CD8-positive, alpha-beta memory T cell (primary cell): ENCODE data around the gene BRPF1. TPM values are rescaled to one million over a fixed set of nuclear protein-coding genes. Genes with fewer than 3 reads are reported as not detected.
A peak's percentile ranks its signal among the peaks of the same experiment; 100 is the strongest.

Source experiments
- CTCF ChIA-PET: fragments of 350-600 bp; sonication (Branson Sonifier 250); formaldehyde crosslinking; loops from one replicate; lab custom pipeline; 2021; ENCODE audit warnings: antibody characterized with exemption; lab: Charles Lee
- POLR2A ChIA-PET: fragments of 350-600 bp; sonication (Branson Sonifier 250); formaldehyde crosslinking; loops from one replicate; lab custom pipeline; 2021; ENCODE audit warnings: antibody characterized with exemption; lab: Charles Lee
- DNase-seq, 5 donors: peaks; one replicate each; pipeline versions ENCODE4 v3.0.0 to v3.0.0-alpha.2; 2020 to 2022; ENCODE audit warnings: mixed read lengths in 1 of 5
- H3K27ac ChIP-seq: one replicate; pipeline ENCODE4 v1.7.0; 2013; ENCODE audit warnings: low read depth, mild to moderate bottlenecking, low read length, moderate library complexity
- H3K27me3 ChIP-seq: 2 replicates; pipeline ENCODE4 v1.7.0; 2013; ENCODE audit warnings: low read length, mild to moderate bottlenecking; ENCODE audit not compliant: insufficient read depth, poor library complexity, severe bottlenecking
- H3K36me3 ChIP-seq: 2 replicates; pipeline ENCODE4 v1.7.0; 2013; ENCODE audit warnings: mild to moderate bottlenecking, low read length, moderate library complexity; ENCODE audit not compliant: insufficient read depth
- H3K4me1 ChIP-seq: 2 replicates; pipeline ENCODE4 v1.7.0; 2013; ENCODE audit warnings: mild to moderate bottlenecking, low read length, moderate library complexity; ENCODE audit not compliant: insufficient read depth
- H3K4me3 ChIP-seq: 2 replicates; pipeline ENCODE4 v1.7.0; 2013; ENCODE audit warnings: mild to moderate bottlenecking, low read length
- H3K9me3 ChIP-seq: 2 replicates; pipeline ENCODE4 v1.7.0; 2013; ENCODE audit warnings: mild to moderate bottlenecking, low read length
- H3K27ac Mint-ChIP-seq, 8 donors: one replicate each; pipeline ENCODE4 v1.8.0; 2020 to 2021; ENCODE audit warnings: mixed read lengths in 8 of 8, mild to moderate bottlenecking in 6 of 8, inconsistent platforms in 3 of 8, moderate library complexity in 3 of 8
- H3K27me3 Mint-ChIP-seq, 2 donors: one replicate each; pipeline ENCODE4 v1.8.0; 2020 to 2021; ENCODE audit warnings: mixed read lengths in 2 of 2, mild to moderate bottlenecking in 1 of 2, moderate library complexity in 1 of 2
- H3K36me3 Mint-ChIP-seq, 3 donors: one replicate each; pipeline ENCODE4 v1.8.0; 2020 to 2021; ENCODE audit warnings: mixed read lengths in 3 of 3, inconsistent platforms in 1 of 3, mild to moderate bottlenecking in 1 of 3
- H3K4me1 Mint-ChIP-seq, 3 donors: one replicate each; pipeline ENCODE4 v1.8.0; 2020 to 2021; ENCODE audit warnings: mixed read lengths in 3 of 3, inconsistent platforms in 1 of 3, mild to moderate bottlenecking in 1 of 3
- H3K4me3 Mint-ChIP-seq, 7 donors: one replicate each; pipeline ENCODE4 v1.8.0; 2020 to 2021; ENCODE audit warnings: mixed read lengths in 7 of 7, mild to moderate bottlenecking in 6 of 7, moderate library complexity in 4 of 7, inconsistent platforms in 2 of 7
- H3K9me3 Mint-ChIP-seq, 5 donors: one replicate each; pipeline ENCODE4 v1.8.0; 2020 to 2022; ENCODE audit warnings: mixed read lengths in 5 of 5, mild to moderate bottlenecking in 3 of 5, moderate library complexity in 2 of 5, inconsistent platforms in 1 of 5
- polyA plus RNA-seq: library from polyadenylated mRNA; unstranded; fragments of 300-500 nt; fragmentation: Illumina TruSeq; gene quantifications from one replicate; pipeline ENCODE4 v1.2.3, GENCODE V29; 2021
- total RNA-seq, 2 experiments: library from RNA; stranded (reverse); gene quantifications; one replicate each; pipeline ENCODE4 v1.2.3, GENCODE V29; 2021

BRPF1 gene
- total RNA-seq = 10 to 100 TPM; 46.8 to 50.2 TPM
- polyA plus RNA-seq = 27.0 TPM

GRCh38 chr3:9731206-9732079, at the start of gene BRPF1:
Gene BRPF1, plus strand, starts transcription at chr3:9731735. Its CDS starts 2,406 bp downstream, at chr3:9734141.
- Mint-ChIP-seq H3K36me3 (peaks cover 2 to 36% (median 5%) of the 10 kb centered on the region in 3 donors), H3K9me3 (no peaks in the 10 kb centered on the region), H3K27me3 (no peaks in the 10 kb centered on the region), H3K4me3 (peak within 1 kb of the TSS; percentile 87 to 98 (median 95)), H3K27ac (peak within 1 kb of the TSS; percentile 80 to 99 (median 97)), H3K4me1 (peaks cover 51 to 71% (median 65%) of the 10 kb centered on the region in 3 donors)
- no peaks in the 10 kb centered on the region for H3K9me3 ChIP-seq
- POLR2A ChIA-PET = interaction anchor here (0.7 to 3.5 kb wide), 10 partner anchors 9 to 335 kb away, joined by 3 to 28 read pairs (median 5); partner anchors contain the start of genes ARPC4, CRELD1, MTMR14 and OGG1
- H3K27me3 ChIP-seq = no peaks in the 10 kb centered on the region
- peaks cover 42% of the 10 kb centered on the region for H3K4me1 ChIP-seq
- H3K36me3 ChIP-seq = peaks cover 5% of the 10 kb centered on the region
- peak within 1 kb of the TSS; percentile 85 for H3K27ac ChIP-seq
- CTCF ChIA-PET = interaction anchor here (0.7 to 2.9 kb wide), 6 partner anchors 9 to 369 kb away, joined by 3 to 19 read pairs (median 4); partner anchors contain the start of genes CRELD1 and THUMPD3
- H3K4me3 ChIP-seq = peak within 1 kb of the TSS; percentile 80
- peak; percentile 96 to 100 (median 99) for DNase-seq

DNA sequence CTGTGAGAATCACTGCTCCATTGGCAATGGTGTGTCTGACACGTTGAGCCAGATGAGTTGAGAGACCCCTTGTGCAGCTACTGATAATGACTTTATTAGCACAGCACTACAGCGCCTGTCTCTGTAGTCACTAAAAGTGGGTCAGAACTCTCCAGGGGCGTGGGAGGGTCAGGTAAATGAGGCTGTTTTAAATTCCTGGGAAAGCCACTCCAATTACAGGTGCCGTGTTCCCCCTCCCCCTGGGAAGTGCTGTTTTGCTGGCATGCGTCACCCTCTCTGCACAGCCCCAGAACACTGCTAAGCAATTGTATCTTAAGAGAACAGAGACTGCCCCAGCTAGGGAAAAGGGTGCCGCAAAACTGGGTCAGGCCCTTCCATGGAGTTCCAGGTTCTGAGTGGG, 49.4 kb upstream of the BRPF1 start:
- no peak overlapping the region for H3K27ac ChIP-seq
- H3K9me3 ChIP-seq = no peaks in the 10 kb centered on the region
- no peak overlapping the region for H3K4me3 ChIP-seq
- Mint-ChIP-seq H3K27ac (no peak overlapping the region), H3K27me3 (no peaks in the 10 kb centered on the region), H3K4me1 (no peaks in the 10 kb centered on the region), H3K4me3 (no peak overlapping the region), H3K9me3 (no peaks in the 10 kb centered on the region), H3K36me3 (peaks cover 38 to 99% (median 57%) of the 10 kb centered on the region in 3 donors)
- ChIA-PET POLR2A (no interaction called here), CTCF (no interaction called here)
- no peaks in the 10 kb centered on the region for H3K4me1 ChIP-seq
- H3K27me3 ChIP-seq = no peaks in the 10 kb centered on the region
- no peak for DNase-seq
- H3K36me3 ChIP-seq = peaks cover 90% of the 10 kb centered on the region

DNA sequence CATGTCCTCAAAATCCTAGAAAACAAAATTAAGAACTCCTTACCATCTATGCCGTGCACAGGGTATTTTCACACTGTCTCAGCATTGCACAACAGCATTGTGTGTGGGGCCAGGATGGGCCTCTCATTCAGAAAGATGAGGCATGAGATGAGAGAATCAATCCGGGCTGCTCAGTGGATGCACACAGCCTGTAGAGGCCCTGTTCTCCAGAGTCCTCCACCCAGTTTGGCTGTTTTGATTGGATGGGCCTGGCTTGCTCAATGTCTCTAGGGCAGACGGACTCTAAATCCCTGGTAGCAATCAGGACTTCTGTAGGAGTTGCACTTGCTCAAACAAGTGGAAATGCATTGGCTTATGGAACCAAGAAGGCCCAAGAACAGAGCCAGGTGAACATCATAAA, 48.1 kb upstream of the BRPF1 start:
- Mint-ChIP-seq H3K9me3 (no peaks in the 10 kb centered on the region), H3K27ac (no peak overlapping the region), H3K36me3 (peaks cover 28 to 99% (median 47%) of the 10 kb centered on the region in 3 donors), H3K4me1 (no peaks in the 10 kb centered on the region), H3K27me3 (no peaks in the 10 kb centered on the region), H3K4me3 (no peak overlapping the region)
- peaks cover 82% of the 10 kb centered on the region for H3K36me3 ChIP-seq
- H3K4me1 ChIP-seq = no peaks in the 10 kb centered on the region
- DNase-seq = no peak
- no peak overlapping the region for H3K27ac ChIP-seq
- H3K4me3 ChIP-seq = no peak overlapping the region
- POLR2A ChIA-PET = no interaction called here
- H3K27me3 ChIP-seq = no peaks in the 10 kb centered on the region
- CTCF ChIA-PET = no interaction called here
- H3K9me3 ChIP-seq = no peaks in the 10 kb centered on the region

DNA sequence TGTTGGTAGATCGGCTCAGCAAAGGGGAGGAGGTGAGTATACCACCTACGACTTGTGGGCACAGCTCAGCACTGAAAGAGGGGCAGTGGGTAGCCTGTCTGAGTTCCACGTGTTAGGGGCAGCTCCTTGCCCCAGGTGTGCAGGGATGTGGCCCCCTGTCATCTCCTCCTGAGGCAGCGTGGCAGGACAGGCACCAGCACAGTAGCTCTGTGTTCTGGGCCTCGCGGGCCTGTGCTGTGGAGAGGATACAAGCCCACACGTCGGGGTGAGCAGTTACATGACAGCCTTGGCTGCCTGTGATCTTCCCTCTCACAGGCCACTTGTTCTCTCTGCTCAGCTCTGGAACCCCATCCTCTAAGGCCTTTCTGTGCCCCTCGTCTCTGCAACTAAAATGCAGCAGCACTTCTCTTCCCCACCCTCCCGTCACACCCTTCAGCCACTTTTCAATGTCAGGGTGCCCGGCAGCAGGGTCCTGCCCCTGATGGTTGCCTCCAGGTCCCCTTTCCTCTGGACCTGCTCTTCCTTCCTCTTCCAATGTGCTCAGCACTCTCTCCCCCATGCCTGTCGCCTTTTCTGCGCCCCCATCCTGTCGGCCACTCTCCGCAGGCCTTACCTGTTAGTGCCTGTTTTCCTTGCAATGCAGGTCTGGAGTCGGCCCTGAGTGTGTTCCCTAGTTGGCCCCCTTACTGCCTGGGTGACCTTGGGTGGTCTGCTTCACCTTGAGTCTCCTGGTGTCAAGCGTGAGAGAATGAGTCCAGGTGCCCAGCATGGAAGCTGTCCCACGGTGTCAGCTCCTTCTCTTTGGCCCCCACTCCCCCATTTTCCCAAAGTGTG, 46.1 kb upstream of the BRPF1 start:
- CTCF ChIA-PET = interaction anchor here (0.7 kb wide), 1 partner anchor 23 kb away, joined by 3 read pairs; no protein-coding TSS in a partner anchor
- Histone ChIP-seq H3K36me3 (peaks cover 85% of the 10 kb centered on the region), H3K27ac (no peak overlapping the region), H3K9me3 (no peaks in the 10 kb centered on the region), H3K4me1 (no peaks in the 10 kb centered on the region), H3K4me3 (no peak overlapping the region), H3K27me3 (no peaks in the 10 kb centered on the region)
- POLR2A ChIA-PET = no interaction called here
- Mint-ChIP-seq H3K27me3 (no peaks in the 10 kb centered on the region), H3K4me1 (no peaks in the 10 kb centered on the region), H3K4me3 (peak overlapping the region in 1 of 7 donors; percentile 50), H3K27ac (no peak overlapping the region), H3K36me3 (peaks cover 18 to 99% (median 40%) of the 10 kb centered on the region in 3 donors), H3K9me3 (no peaks in the 10 kb centered on the region)
- DNase-seq = no peak

DNA sequence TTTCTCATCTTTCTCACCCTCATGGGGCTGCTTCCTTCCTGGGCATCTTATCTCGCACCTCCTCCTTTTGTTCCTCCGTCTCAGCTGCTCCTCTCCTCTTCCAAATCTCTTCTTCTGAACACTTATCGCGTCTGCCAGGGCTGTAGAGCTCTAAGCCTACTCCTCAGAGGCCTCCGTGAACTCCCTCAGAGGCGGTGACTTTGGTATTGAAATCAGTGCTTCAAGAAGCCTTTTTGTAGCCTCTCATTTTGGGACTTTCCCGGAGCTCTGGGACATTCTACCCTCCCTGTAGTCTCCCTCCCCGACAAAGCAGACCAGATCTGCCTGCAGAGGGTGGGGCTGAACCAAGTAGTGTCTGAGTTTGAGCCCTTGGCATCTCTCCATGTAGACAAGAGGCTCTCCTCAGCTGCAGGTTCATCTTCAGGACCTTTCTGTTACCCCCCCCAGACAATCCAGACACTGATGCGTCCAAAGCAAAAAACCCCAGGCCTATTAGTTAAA, 45.4 kb upstream of the BRPF1 start:
- H3K9me3 Mint-ChIP-seq = no peaks in the 10 kb centered on the region
- no peak for DNase-seq
- ChIA-PET POLR2A (no interaction called here), CTCF (no interaction called here)
- H3K4me3 Mint-ChIP-seq = no peak overlapping the region
- H3K36me3 Mint-ChIP-seq = peaks cover 15 to 99% (median 38%) of the 10 kb centered on the region in 3 donors
- H3K4me3 ChIP-seq = no peak overlapping the region
- H3K4me1 Mint-ChIP-seq = no peaks in the 10 kb centered on the region
- H3K36me3 ChIP-seq = peaks cover 85% of the 10 kb centered on the region
- no peaks in the 10 kb centered on the region for H3K27me3 ChIP-seq
- H3K27ac Mint-ChIP-seq = peak overlapping the region in 1 of 8 donors; percentile 64
- no peak overlapping the region for H3K27ac ChIP-seq
- no peaks in the 10 kb centered on the region for H3K9me3 ChIP-seq
- H3K4me1 ChIP-seq = no peaks in the 10 kb centered on the region
- no peaks in the 10 kb centered on the region for H3K27me3 Mint-ChIP-seq

DNA sequence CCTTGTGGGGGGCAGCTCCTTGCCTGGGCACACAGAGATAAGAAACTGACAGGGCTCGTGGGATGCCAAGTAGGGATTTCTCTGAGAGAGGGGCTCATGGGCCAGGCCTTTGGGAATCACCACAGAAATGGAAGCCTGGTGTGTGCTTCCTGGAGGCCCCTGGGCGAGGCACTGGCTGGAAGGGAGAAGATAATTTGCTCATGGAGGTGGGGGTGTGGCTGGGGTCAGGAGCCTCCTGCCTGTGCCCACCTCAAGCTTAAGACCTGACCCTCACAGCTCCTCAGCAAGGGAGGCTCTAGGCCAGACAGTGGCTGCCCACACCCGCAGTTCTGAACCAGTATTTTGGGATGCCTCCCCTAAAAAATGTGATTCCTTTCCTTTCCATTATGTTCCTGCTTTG, 44.8 kb upstream of the BRPF1 start:
- POLR2A ChIA-PET = no interaction called here
- no peaks in the 10 kb centered on the region for H3K27me3 Mint-ChIP-seq
- H3K4me3 Mint-ChIP-seq = no peak overlapping the region
- peak overlapping the region in 1 of 8 donors; percentile 64 for H3K27ac Mint-ChIP-seq
- peaks cover 11 to 99% (median 32%) of the 10 kb centered on the region in 3 donors for H3K36me3 Mint-ChIP-seq
- Histone ChIP-seq H3K4me3 (no peak overlapping the region), H3K27ac (no peak overlapping the region), H3K27me3 (no peaks in the 10 kb centered on the region), H3K36me3 (peaks cover 79% of the 10 kb centered on the region), H3K9me3 (no peaks in the 10 kb centered on the region), H3K4me1 (no peaks in the 10 kb centered on the region)
- CTCF ChIA-PET = no interaction called here
- H3K9me3 Mint-ChIP-seq = no peaks in the 10 kb centered on the region
- DNase-seq = no peak
- H3K4me1 Mint-ChIP-seq = no peaks in the 10 kb centered on the region

DNA sequence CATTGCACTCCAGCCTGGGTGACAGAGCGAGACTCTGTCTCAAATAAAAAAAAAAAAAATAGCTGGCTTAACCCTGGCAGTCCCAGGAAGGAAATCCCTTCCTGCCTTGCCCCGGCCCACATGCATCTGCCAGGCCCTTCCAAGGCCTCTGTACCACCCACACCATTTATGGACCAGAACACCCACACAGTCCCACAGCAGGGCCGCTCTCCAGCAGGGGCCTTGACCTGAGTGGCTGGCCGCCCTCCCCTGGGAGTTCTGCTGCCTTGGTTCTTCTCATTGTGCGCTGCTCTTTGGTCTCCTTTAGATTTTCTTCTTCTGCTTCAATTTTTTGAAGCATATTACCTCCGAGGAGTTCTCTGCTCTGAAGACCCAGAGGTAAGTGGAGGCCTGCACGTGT, 44.0 kb upstream of the BRPF1 start:
- Mint-ChIP-seq H3K4me1 (no peaks in the 10 kb centered on the region), H3K9me3 (no peaks in the 10 kb centered on the region), H3K27ac (no peak overlapping the region), H3K27me3 (no peaks in the 10 kb centered on the region), H3K4me3 (no peak overlapping the region), H3K36me3 (peaks cover 14 to 99% (median 31%) of the 10 kb centered on the region in 3 donors)
- no peak for DNase-seq
- Histone ChIP-seq H3K4me3 (no peak overlapping the region), H3K9me3 (no peaks in the 10 kb centered on the region), H3K4me1 (no peaks in the 10 kb centered on the region), H3K36me3 (peaks cover 76% of the 10 kb centered on the region), H3K27ac (no peak overlapping the region), H3K27me3 (no peaks in the 10 kb centered on the region)
- POLR2A ChIA-PET = no interaction called here
- CTCF ChIA-PET = no interaction called here
